NCI-H345 (cell line): Measurements from ENCODE around the gene EML1.

ENCODE experiments used
- DNase-seq: peaks from one replicate; lab custom pipeline; 2025; lab: John Stamatoyannopoulos, UW

The EML1 gene

DNA sequence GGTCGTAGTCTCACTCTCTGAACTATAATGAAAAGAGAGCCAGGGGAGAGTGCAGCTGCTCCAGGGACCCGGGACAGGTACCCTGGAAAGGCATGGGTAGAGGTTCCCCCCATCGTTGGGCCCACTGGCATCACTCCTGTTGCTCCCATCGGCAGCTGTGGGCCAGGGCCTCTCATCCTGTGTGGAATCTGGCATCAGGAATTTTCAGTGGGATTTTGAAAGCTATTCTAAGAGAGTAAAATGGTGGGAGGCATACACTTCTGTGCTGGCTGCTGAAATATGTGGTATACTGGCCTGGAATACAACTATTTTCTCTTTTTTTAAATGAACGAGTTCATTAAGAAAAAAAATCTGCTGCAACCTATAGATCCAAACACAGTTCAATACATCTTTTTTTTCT is 38.1 kb downstream of the EML1 start:
- no peak for DNase-seq

DNA sequence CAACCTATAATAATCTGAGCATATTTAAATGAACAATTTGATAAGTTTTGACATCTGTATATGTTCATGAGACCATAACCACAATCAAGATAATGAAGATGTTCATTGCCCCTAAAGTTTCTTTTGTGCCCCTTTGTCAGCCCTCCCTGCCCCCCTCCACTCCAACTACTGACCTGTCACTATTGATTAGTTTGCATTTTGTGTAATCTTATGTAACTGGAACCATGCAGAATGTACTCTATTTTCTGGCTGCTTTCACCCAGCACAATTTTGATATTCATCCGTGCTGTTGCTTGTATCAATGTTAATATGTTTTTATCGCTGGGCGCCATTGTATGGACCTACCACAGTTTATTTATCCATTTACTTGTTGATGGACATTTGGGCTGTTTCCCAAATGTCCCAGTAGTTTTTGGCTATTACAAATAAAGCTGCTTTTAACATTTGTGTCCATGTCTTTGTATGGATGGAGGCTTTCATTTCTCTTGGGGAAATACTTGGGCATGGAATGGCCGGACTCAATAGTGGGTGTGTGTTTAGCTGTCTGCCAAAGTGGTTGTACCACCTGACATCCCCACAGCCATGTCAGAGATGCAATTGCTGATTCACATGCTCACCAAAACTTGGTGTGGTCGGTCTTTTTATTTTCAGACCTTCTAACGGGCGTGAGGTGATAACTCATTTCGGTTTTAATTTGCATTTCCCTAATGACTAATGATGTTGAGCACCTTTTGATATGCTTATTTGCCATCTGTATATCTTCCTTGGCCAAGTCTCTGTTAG is 38.9 kb downstream of the EML1 start:
- no peak for DNase-seq

DNA sequence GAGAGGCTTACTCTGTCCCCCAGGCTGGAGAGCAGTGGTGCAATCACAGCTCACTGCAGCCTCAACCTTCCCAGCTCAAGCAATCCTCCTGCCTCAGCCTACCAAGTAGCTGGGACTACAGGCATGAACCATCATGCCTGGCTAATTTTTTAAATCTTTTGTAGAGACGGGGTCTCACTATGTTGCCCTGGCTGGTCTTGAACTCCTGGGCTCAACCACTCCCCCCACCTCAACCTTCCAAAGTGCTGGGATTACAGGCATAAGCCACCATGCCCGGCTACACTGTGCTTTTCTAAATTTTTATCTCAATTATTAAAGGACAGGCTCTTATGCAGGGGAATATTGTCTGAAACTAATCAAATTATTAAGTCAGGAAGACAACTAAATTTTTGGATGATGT is 44.6 kb downstream of the EML1 start:
- DNase-seq: no peak

DNA sequence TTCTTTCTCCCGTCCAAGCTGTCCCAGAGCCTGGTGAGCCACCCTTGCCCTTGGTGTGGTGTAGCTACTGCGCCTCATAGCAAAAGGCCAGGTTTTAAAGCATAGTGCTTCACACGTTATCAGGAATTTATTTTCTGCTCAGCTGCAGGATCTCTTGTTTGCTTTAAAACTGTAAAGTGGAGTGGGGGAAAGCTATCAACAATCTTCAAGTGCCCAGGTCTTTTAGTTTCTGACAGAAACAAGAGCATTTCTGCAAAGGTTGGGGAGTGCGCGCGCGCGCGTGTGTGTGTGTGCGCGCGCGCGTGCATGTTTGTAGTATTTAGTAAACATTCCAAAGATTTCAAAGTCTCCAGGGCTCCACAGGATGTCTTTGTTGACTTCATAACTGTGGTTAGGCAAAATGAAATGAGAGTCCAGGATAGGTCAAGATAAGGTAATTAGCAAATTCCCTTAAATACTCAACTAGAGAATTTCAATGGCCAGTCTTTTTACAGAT is 45.5 kb downstream of the EML1 start:
- no peak for DNase-seq

DNA sequence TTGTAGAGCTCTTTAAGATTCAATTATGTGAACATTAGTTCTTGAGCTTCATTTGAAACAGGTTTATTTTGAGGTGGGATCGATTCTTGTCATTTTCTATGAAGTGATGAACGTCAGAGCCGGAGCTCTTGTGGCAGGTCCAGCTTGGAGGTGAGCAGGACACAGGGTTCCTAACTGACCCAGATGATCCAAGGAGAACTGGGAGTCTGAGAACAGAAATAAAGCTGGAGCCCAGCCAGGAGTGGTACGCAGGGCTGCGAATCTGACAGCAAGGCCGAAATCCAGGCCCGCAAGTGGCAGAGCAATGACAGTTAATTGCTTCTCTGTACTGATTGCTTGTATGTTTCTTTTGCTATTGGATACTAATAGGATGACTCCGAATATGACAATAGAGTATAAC is 46.5 kb downstream of the EML1 start:
- no peak for DNase-seq

DNA sequence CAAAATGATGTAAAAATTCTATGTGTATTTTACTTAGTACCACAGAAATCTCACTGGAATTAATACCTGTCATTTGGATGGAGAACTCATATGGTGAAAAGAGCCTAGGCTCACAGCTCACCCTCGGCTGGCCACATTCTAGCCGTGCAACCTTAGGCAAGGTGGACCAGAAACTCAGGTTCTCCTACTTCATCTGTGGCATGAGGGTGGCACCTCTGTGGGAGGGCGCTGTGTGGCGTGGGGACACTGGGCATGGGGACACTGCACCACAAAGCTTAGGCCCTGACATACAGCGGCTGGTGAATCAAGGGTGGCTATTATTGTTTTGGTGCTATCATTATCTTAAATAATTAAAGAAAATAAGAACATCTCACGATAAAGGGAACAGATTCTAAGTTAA is 47.1 kb downstream of the EML1 start:
- no peak for DNase-seq

DNA sequence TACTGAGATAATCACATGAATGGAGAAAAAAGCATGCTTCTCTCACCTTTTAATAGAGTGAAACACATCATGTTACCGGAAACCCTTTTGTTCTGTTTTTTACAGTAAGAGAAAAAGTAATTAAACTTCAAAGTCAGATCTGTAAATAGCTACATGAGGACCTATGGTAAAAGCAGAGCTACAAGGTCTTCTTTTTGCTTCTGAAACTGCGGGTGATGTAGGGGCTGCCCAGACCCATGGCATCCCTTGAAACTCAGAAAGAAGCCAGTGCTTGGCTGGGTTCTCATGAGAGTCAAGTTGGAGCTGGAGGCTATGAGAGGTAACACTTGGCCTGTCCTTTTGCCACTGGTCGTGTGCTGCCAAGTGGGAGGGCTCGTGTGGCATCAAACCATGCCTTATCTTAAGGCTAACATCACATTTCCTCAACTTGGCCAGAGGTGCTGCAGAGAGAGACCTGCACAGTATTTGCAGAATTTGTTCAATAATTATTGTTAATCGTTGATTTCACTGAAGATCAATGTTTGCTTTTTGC is 47.6 kb downstream of the EML1 start:
- no peak for DNase-seq

DNA sequence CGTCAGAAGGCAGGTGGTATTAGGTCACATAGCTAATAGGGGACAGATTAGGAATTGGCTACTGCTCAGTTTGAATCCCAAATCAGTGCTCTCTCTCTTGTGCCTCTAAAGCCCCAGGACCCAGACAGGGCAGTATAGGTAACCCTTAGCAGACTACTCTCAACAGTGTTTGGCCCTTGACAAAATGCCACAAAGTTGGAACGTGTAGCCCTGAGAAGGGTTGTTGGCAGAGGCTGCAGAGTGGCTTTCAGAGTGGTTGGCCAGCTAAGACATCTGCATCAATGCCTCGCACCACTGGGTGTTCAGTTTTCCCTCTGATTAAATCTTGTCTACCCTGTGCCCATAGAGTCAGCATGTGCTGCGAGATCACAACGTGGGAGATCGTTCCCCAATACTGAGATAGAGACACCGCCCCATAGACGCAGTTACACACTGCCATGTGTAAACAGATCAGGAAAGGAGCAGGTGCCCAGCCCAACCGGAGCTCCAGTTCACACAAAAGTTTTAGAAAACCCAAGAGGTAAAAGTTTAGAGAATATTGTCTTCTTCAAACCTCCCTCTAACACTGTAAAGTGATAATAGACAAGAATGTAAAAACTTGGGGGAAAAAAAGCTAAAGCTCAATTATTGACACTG is 48.3 kb downstream of the EML1 start:
- no peak for DNase-seq

DNA sequence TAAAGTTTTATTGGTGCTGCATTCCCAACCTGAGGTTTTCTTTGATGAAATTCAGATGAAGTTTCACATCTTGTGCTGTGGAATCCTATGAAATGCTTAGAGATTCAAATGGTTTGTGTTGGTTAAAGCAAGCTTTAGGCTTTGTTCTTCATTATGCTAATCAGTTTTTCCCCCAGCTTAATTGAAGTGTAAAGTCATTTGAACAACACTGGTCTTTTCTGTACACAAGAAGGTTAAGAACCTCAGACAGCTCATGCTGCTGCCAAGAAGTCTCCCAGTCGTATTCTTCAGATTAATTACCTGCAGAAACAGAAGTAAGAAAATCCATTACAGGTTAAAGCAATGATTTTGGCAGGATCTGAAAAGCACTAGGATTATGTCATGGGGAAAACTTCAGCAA is 48.9 kb downstream of the EML1 start:
- no peak for DNase-seq

DNA sequence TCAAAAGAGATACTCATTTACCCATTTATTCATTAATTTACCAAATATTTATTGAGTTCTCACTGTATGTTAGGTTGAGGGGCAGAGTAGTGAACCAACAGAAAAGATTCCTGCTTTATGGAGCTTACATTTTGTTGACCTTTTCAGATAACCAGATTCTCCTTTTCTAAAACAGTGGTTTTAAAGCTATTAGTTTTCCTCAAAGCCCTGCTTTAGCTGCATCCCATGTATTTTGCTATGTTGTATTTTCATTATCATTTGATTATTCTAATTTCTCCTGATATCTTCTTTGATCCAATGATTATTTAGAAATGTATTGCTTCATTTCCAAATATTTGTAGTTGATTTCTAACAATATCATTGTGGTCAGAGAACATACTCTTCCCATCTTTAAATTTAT is 53.6 kb downstream of the EML1 start:
- DNase-seq: no peak

DNA sequence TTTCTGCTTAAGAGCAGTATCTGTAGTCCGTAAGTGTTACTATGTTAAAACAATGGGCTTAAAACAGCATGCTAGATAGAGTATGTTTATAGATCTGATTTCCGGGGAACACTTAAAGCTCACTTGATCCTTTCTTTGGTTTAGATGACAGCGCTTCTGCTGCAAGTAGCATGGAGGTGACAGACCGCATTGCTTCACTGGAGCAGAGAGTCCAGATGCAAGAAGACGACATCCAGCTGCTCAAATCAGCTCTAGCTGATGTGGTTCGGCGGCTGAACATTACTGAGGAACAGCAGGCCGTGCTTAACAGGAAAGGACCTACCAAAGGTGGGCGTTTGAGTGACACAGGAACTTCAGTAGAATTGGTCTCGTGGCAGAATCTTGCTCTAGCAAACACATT is 57.5 kb downstream of the EML1 start:
- DNase-seq: no peak

DNA sequence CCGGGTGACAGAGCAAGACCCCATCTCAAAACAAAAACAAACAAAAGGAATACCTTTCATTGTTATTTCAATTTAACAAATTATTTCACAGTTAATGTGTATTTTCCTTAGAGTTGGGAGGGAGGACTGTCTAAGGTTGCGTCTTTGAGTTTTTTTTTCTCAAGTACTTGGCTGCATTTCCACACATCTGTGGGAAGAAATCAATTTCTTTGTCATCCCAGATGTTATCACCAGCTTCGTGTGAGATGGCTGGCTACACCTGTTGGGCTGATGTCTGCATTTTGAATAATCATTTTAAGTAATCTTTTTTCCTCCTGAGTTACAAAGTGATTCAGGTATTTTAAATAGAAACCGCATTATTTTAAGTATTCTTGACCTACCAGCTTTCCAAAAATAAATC is 59.4 kb downstream of the EML1 start:
- DNase-seq: no peak

DNA sequence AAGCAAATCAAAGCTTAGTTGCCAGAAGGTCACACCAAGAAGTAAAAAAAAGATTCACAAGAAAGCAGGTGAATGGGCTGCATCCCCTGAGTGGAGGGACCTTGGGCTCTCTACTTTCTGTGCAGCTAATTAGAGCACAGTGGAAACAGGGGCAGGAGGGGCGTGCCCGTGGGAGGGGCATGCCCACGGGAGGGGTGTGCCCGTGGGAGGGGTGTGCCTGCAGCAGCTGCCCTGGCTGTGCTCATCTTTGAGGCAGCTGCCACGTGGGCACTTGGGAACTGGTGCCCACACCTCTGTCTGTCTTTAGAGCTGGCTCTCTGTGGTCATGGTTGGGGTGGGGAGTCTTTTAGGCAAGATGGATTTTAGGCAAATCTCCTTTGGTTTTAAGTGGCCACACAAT is 60.0 kb downstream of the EML1 start:
- DNase-seq: no peak

DNA sequence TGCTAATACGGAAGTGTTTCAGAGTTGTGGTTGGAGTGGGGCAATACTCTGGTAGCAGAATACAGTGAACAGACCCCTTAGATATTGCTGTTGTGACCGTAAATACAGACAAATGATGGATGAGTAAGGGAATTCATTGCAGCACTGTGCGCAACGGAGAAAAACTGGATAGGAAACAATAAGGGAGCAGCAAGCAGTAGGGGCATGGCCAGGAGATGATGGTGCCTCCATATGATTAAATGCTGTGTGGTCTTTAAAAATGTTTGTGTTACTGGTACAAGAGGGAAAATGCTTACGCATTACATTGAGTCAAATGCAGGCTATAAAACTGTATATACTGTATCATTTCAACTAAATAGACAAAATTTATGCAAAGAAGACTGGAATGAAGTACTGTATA is 61.6 kb downstream of the EML1 start:
- DNase-seq: no peak

DNA sequence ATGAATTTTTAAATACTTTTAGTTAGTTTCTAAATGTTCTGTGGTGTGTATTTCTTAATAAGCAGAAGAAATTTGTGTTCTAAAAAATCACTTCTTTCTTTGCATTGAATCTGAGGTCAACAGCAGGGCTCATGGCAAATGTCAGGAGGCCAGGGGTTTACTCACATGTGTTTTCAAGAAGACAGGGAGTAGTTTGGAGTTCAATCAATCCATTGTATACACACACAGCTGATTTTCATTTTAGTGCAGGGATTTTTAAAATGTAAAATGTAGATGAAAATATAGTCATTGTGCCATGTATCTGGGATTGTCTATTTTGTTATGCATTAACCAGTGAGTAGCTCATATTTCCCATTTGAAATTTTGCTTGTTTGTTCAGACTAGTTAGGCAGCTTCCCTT is 62.1 kb downstream of the EML1 start:
- no peak for DNase-seq

DNA sequence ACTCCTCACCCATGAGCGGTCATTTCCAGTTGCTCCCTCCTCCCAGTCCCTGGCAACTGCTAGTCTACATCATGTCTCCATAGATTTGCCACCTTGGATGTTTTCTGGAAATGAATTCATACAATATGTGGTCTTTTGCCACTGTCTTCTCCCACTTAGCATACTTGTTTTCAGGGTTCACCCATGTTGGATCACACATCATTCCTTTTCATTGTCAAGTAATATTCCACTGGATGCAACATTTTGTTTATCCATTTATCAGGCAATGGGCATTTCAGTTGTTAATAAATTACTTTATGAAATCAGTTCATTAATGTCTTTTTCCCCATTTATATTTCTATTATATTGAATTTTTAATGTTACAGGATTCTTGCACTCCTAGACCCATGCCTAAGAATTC is 64.3 kb downstream of the EML1 start:
- DNase-seq: no peak

DNA sequence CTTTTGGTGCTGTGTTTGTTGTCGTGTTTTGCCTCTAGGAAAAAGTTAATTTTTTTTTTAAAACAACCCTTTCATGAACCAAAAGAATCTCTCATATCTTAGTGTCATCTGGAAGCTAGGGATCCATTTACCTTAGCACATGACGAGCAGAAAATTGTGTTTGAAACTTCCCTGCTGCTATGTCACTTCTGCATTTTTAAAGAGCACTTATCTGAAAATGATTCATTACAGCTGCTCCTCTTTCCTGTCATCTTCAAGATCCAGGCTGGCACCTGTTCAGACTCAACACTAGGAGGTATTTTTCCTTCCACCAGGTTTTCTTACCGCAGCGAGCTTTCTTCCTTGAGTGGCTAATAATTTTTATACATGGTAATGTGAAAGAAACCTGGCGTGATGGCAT is 67.0 kb downstream of the EML1 start:
- DNase-seq: no peak

DNA sequence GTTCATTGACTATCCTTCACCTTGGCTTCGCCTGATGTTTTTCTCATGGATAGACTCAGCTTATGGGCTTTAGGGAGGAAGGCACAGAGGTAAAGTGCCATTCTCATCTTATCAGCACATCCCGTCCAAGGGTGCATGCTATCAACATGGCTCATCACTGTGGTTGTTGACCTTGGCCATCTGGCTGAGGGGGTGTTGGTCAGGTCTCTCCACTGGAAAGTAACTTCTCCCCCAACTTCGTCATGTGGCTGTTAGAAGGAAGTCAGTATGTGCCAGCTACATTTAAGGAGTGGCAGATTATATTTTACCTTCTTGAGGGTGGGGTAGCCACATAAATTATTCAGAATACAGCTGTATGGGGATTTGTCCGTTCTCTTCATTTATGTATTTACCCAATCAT is 68.9 kb downstream of the EML1 start:
- no peak for DNase-seq

DNA sequence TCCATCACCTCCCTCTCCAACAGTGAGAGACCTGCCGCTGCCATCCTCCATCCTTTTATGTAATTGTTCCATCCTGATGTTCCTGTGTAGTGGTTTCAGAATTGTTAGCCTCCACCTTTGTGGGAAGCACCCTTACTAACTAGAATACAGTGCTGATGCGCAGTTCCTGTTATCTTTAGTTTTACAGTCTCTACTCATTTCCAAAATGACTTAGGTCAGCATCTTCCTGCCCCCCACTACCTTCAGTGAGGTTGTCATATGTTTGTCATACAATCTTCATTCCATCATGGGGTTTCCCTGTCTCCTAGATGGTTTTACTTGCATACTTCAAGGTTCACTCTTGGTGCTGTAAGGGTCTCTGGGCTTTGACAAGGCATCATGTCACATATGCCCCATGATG is 69.8 kb downstream of the EML1 start:
- no peak for DNase-seq

DNA sequence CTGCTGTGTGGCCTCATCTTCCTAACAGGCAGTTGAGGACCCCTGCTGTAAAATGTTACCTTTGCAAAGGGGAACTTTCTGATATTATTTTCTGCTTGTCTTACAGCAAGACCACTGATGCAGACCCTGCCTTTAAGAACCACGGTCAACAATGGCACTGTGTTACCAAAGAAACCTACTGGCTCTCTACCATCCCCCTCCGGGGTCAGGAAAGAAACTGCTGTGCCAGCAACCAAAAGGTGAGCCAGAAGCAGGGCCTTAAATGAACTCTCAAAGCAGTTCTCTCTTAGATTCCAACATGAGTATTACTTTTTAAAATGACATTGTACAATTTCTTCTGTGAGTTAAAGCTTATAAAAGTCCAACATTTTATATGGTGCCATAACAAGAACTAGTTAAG is 72.2 kb downstream of the EML1 start:
- DNase-seq: no peak

DNA sequence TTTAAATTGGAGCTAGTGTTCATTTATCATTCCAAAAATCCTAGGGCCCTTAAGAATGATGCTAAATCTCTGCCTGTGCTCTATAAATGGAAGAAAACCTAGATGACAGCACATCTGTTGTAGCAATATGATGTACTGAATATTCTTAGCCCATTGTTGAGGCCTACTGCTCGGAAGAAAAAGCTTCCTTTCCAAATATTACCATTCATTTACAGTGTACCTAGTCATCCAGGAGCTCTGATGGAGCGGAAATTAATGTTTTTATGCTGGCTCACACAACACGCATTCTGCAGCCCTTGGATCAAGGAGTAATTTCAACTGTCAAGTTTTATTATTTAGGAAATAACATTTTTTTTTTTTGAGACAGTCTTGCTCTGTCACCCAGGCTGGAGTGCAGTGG is 77.4 kb downstream of the EML1 start:
- DNase-seq: no peak

DNA sequence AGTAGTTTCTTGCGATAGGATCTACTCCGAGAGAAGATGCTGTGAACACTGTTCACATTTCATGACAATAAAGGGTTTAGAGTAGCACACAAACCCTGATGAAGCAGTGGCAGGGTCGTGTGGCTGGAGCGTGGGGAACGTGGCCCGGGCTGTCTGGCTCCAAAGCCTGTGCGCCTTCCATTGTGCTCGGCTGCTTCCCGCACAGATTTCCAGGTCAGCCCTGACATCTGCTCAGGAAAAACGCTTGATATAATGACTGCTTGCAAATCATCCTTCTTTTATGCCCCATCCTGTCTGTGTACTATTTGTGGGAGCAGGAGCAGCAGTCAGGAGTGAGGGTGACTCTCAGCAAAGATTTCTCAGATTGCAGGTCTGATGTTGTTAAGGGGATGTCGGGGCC is 78.6 kb downstream of the EML1 start:
- DNase-seq: no peak

DNA sequence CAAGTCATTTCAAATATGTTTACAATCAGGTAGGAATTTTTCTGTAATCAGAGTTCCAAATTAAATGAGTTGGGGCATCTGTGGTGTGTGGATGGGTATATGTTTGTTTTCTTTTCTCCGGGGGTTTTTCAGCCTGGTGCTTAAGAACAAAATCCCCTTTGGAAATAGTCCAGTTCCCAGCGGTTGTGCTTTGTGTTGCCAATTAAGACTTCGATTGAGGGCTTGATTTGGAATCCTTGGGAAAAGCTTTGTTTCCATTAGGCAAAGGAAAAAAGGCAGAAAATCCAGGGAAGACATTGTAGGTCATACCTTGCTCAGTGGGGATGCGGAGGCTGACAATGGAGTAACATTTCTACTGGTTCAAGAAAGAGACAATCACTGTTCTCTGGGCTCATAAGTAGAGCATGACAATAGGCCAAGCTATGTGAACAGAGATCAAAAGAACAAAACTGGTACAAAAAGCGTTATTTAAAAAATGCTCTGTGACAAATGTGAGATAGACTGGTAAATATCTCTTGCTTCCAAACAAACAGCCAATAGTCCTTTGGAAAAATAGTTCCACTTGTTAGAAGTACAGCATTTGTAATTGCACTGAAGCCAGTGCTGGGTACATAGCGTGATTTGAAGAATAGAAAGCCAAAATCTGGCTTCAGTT is 79.7 kb downstream of the EML1 start:
- no peak for DNase-seq
